K562 (cell line): ENCODE measurements around the gene DEPDC1B. TPM values are rescaled to one million over a fixed set of nuclear protein-coding genes. Genes with fewer than 3 reads are reported as not detected.
A peak's percentile ranks its signal among the peaks of the same experiment; 100 is the strongest.

ENCODE experiments used
- ATAC-seq: fragments of 200-7000 bp; cut with Tn5 transposase; 3 replicates; pipeline ENCODE4 v1.9.1; 2020; ENCODE audit warnings: moderate library complexity
- BruUV-seq: library from RNA; stranded (reverse); fragments of 400-500 nt; replicated peaks from 2 replicates; lab custom pipeline; 2021; lab: Mats Ljungman, UMichigan
- CTCF ChIA-PET: fragments of 300-600 bp; formaldehyde crosslinking; extraction: SDS; loops from one replicate; lab custom pipeline; 2021; ENCODE audit warnings: low intra/inter-chr PET ratio; lab: Yijun Ruan, JAX
- POLR2A ChIA-PET: fragments of 300-600, 350-650 bp; sonication (Branson Sonifier 250); formaldehyde crosslinking; extraction: SDS; loops from one replicate; lab custom pipeline; 2021; ENCODE audit warnings: antibody characterized with exemption, inconsistent platforms; lab: Yijun Ruan, JAX
- DNase-seq, 4 experiments: peaks; one replicate each; pipeline versions ENCODE4 v3.0.0 to v3.0.0-alpha.2; 2011 to 2018; ENCODE audit warnings: low spot score in 3 of 4, mixed read lengths in 3 of 4; ENCODE audit errors: extremely low read depth in 1 of 4
- FAIRE-seq: peaks from 2 replicates; lab custom pipeline; 2011; peaks lifted over from hg19 to GRCh38; lab: Jason Lieb, UNC
- H2AFZ ChIP-seq: 2 replicates; pipeline ENCODE4 v1.6.0; 2011; ENCODE audit warnings: low read depth, low read length, control low read depth, inconsistent platforms
- H3K27ac ChIP-seq: fragments of 200-600 bp; 3 replicates; pipeline ENCODE4 v1.8.0; 2011; ENCODE audit warnings: low read depth, mild to moderate bottlenecking, control low read depth, inconsistent platforms, low read length, moderate library complexity, mixed read lengths; ENCODE audit errors: extremely low read depth
- H3K27me3 ChIP-seq, 2 experiments: fragments of 300-600 bp in 1 of 2; 2 replicates in 1 of 2; 3 replicates in 1 of 2; pipeline versions ENCODE4 v1.6.0 to v1.8.0; 2011; ENCODE audit warnings: inconsistent platforms in 2 of 2, low read length in 2 of 2, mild to moderate bottlenecking in 1 of 2, mixed read lengths in 1 of 2, moderate library complexity in 1 of 2; ENCODE audit not compliant: control insufficient read depth in 2 of 2, insufficient read depth in 2 of 2
- H3K36me3 ChIP-seq: fragments of 300-600 bp; 3 replicates; pipeline ENCODE4 v1.8.0; 2011; ENCODE audit warnings: mild to moderate bottlenecking, low read length, inconsistent platforms; ENCODE audit not compliant: control insufficient read depth, insufficient read depth
- H3K4me1 ChIP-seq, 2 experiments: fragments of 200-600 bp in 1 of 2; replicated peaks in 1 of 2; 2 replicates in 1 of 2; 3 replicates in 1 of 2; pipeline versions ENCODE4 v1.5.1 to v1.8.0; 2011; ENCODE audit warnings: inconsistent platforms in 2 of 2, low read length in 2 of 2, mild to moderate bottlenecking in 1 of 2, mixed read lengths in 1 of 2, moderate library complexity in 1 of 2; ENCODE audit not compliant: control insufficient read depth in 2 of 2, insufficient read depth in 2 of 2
- H3K4me2 ChIP-seq: 2 replicates; pipeline ENCODE4 v1.6.1; 2011; ENCODE audit warnings: low read length, control low read depth, inconsistent platforms, mixed read lengths; ENCODE audit not compliant: insufficient read depth
- H3K4me3 ChIP-seq: fragments of 200-600 bp; sonication (generic), shearing (Covaris generic); 2 replicates; pipeline ENCODE4 v1.5.1; 2016; ENCODE audit warnings: control low read depth, inconsistent platforms
- H3K79me2 ChIP-seq: fragments of 200-600 bp; 3 replicates; pipeline ENCODE4 v1.8.0; 2011; ENCODE audit warnings: low read length, inconsistent platforms; ENCODE audit not compliant: control insufficient read depth, insufficient read depth
- H3K9ac ChIP-seq, 2 experiments: 2 replicates each; pipeline versions ENCODE4 v1.6.0 to v1.6.1; 2011; ENCODE audit warnings: low read depth in 2 of 2, low read length in 2 of 2, control low read depth in 1 of 2, inconsistent platforms in 1 of 2, mild to moderate bottlenecking in 1 of 2, mixed read lengths in 1 of 2; ENCODE audit not compliant: insufficient read depth in 1 of 2
- H3K9me1 ChIP-seq: one replicate; pipeline ENCODE4 v1.6.0; 2011; ENCODE audit warnings: inconsistent platforms, mild to moderate bottlenecking, low read length, moderate library complexity; ENCODE audit not compliant: control insufficient read depth, insufficient read depth
- H3K9me3 ChIP-seq: replicated peaks from 2 replicates; pipeline ENCODE4 v1.5.1; 2011; ENCODE audit warnings: low read depth, low read length, inconsistent platforms; ENCODE audit not compliant: control insufficient read depth, insufficient read depth
- H4K20me1 ChIP-seq: replicated peaks from 2 replicates; pipeline ENCODE4 v1.6.1; 2011; ENCODE audit warnings: low read length, inconsistent platforms, mixed read lengths; ENCODE audit not compliant: control insufficient read depth, insufficient read depth
- AFF4 ChIP-seq: sonication (generic); formaldehyde crosslinking; IDR thresholded peaks from 2 replicates; pipeline ENCODE4 v1.8.0; 2023; ENCODE audit warnings: mild to moderate bottlenecking, missing genetic modification reagents
- CBX5 ChIP-seq: IDR thresholded peaks from 2 replicates; pipeline ENCODE4 v1.6.1; 2014; ENCODE audit warnings: low read depth, borderline replicate concordance
- E2F8 ChIP-seq: fragments of 450-650 bp; IDR thresholded peaks from 2 replicates; pipeline ENCODE4 v1.7.1; 2018; ENCODE audit warnings: mild to moderate bottlenecking, low read depth; ENCODE audit not compliant: partially characterized antibody
- FOXK2 ChIP-seq, 2 experiments: fragments of 450-650 bp; IDR thresholded peaks in 1 of 2; conservative IDR thresholded peaks in 1 of 2; 2 replicates each; pipeline ENCODE4 v1.6.1; 2016; ENCODE audit warnings: low read depth in 2 of 2, mild to moderate bottlenecking in 1 of 2
- GABPA ChIP-seq: fragments of 200-800 bp; sonication (Bioruptor generic); conservative IDR thresholded peaks from 2 replicates; pipeline ENCODE4 v1.6.1; 2016; ENCODE audit warnings: low read depth, missing genetic modification characterization, missing compliant biosample characterization
- MEF2A ChIP-seq: IDR thresholded peaks from 2 replicates; pipeline ENCODE4 v1.6.1; 2011; ENCODE audit warnings: low read depth, mild to moderate bottlenecking, low read length, moderate library complexity; ENCODE audit not compliant: control insufficient read depth
- SMAD2 ChIP-seq: fragments of 150-350 bp; IDR thresholded peaks from 2 replicates; pipeline ENCODE4 v1.6.1; 2014; ENCODE audit warnings: low read depth, mild to moderate bottlenecking, low read length
- ZNF174 ChIP-seq: fragments of 250-450 bp; sonication (Bioruptor Pico); IDR thresholded peaks from 2 replicates; pipeline ENCODE4 v1.4.0; 2020; ENCODE audit warnings: mild to moderate bottlenecking
- WGBS: fragments of 100-300 bp; shearing (Covaris generic); methylation state at CpG from one replicate; pipeline ENCODE4 v1.1.6; 2016; ENCODE audit warnings: low coverage, mixed read lengths; ENCODE audit not compliant: insufficient coverage; ENCODE audit errors: missing lambda C conversion rate; 5-methylcytosine and 5-hydroxymethylcytosine counted together
- in situ Hi-C: fragments of 300-500 bp; cut with MboI; formaldehyde crosslinking; loops from 4 replicates; pipeline ENCODE4 v1.15.0; 2018; ENCODE audit warnings: inconsistent platforms, mixed read lengths
- intact Hi-C: fragments of 100-400 bp; cut with micrococcal nuclease; formaldehyde crosslinking; loops from 2 replicates; pipeline ENCODE4 v1.14.2; 2022
- polyA plus RNA-seq, 8 experiments: library from polyadenylated mRNA; depleted of rRNA in 4 of 8; stranded (reverse) in 5 of 8; unstranded in 3 of 8; fragments of >200 nt; fragmentation: Nextera tagmentation in 2 of 8; fragmentation: Illumina TruSeq in 1 of 8; extraction: Ambion mirVana in 2 of 8; extraction: Trizol in 1 of 8; gene quantifications; 2 replicates each; pipeline versions ENCODE4 v1.2.1 to v1.2.3, GENCODE V29; 2011 to 2014; ENCODE audit warnings: inconsistent platforms in 1 of 8, missing spikeins in 1 of 8
- total RNA-seq, 7 experiments: library from RNA; depleted of rRNA in 6 of 7; stranded (reverse); fragments of >200 nt in 6 of 7; fragmentation: Illumina TruSeq in 2 of 7; extraction: Trizol in 2 of 7; gene quantifications; 2 replicates each; pipeline versions ENCODE4 v1.2.1 to v1.2.3, GENCODE V29; 2011 to 2021; ENCODE audit warnings: low replicate concordance in 1 of 7
- TF ChIP-seq, protein P1 (sequence below): fragments of 450-650 bp; IDR thresholded peaks from 2 replicates; pipeline ENCODE4 v1.6.1; 2017; ENCODE audit warnings: antibody characterized with exemption, mild to moderate bottlenecking

The DEPDC1B gene
- total and polyA plus RNA-seq, 9 of the 15 experiments (the other 6 are each of a cell fraction or from before 2014, with no cell fraction given): 36.0 to 67.2 (median 44.5) TPM

- no peak for TF ChIP-seq AFF4 (CRISPR knock-in tag)
- TF ChIP-seq E2F8: no peak
Measured at GRCh38 chr5:60630836-60631235, 69.1 kb downstream of the DEPDC1B start (continued).

DNA sequence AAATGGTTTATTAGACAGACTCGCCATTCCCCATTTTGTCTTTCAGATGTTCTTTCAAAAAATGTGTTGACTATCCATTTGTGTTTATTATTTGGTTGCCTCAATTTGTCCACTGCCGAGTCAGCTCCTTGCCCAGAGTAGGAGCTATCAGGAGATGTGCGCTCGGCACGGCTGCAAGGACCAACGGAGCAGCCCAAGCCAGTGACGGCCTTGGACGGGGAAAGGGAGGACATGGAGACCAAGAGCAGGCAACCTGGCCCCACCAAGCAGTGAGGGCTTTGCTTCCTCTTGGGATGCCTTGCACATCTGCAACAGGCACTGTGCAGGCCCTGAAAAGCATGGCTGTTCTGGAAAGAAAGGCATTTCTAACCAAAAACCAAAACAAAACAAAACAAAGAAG is 69.8 kb downstream of the DEPDC1B start:
- Histone ChIP-seq H3K9me1 (no peaks in the 10 kb centered on the region), H3K9me3 (no peaks in the 10 kb centered on the region), H3K9ac (peak overlapping the region in 1 of 2 experiments; percentile 48; a peak in 1 of 4 replicates), H4K20me1 (no peaks in the 10 kb centered on the region), H3K4me3 (no peak overlapping the region), H3K36me3 (peaks cover 33% of the 10 kb centered on the region; the same call in 2 of the 3 replicates), H3K4me1 (0 out of 5 replicates have a peak, but pooled peaks cover 0 to 4% of the 10 kb centered on the region in 2 experiments), H3K27me3 (no peaks in the 10 kb centered on the region), H3K4me2 (no peak overlapping the region), H3K27ac (no peak overlapping the region), H3K79me2 (no peaks in the 10 kb centered on the region), H2AFZ (no peak overlapping the region)
- intact Hi-C loops (no loop called here), in situ Hi-C loops (no loop called here)
- no peak for FAIRE-seq
- no peak for DNase-seq
- BruUV-seq: no TSS peak
- ChIA-PET CTCF (no interaction called here), POLR2A (no interaction called here)
- ATAC-seq: no peak
- 93% methylated on average over 8 of the region's 8 CpGs for WGBS
- TF ChIP-seq MEF2A: no peak
- TF ChIP-seq SMAD2: no peak
- no peak for TF ChIP-seq CBX5
- TF ChIP-seq GABPA: no peak
- TF ChIP-seq, protein P1, sequence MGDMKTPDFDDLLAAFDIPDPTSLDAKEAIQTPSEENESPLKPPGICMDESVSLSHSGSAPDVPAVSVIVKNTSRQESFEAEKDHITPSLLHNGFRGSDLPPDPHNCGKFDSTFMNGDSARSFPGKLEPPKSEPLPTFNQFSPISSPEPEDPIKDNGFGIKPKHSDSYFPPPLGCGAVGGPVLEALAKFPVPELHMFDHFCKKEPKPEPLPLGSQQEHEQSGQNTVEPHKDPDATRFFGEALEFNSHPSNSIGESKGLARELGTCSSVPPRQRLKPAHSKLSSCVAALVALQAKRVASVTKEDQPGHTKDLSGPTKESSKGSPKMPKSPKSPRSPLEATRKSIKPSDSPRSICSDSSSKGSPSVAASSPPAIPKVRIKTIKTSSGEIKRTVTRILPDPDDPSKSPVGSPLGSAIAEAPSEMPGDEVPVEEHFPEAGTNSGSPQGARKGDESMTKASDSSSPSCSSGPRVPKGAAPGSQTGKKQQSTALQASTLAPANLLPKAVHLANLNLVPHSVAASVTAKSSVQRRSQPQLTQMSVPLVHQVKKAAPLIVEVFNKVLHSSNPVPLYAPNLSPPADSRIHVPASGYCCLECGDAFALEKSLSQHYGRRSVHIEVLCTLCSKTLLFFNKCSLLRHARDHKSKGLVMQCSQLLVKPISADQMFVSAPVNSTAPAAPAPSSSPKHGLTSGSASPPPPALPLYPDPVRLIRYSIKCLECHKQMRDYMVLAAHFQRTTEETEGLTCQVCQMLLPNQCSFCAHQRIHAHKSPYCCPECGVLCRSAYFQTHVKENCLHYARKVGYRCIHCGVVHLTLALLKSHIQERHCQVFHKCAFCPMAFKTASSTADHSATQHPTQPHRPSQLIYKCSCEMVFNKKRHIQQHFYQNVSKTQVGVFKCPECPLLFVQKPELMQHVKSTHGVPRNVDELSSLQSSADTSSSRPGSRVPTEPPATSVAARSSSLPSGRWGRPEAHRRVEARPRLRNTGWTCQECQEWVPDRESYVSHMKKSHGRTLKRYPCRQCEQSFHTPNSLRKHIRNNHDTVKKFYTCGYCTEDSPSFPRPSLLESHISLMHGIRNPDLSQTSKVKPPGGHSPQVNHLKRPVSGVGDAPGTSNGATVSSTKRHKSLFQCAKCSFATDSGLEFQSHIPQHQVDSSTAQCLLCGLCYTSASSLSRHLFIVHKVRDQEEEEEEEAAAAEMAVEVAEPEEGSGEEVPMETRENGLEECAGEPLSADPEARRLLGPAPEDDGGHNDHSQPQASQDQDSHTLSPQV: no peak
- no peak for TF ChIP-seq ZNF174 (CRISPR knock-in tag)
- no peak for TF ChIP-seq FOXK2 (conservative IDR thresholded peaks at IDR 0.05 in 1 of 2, IDR thresholded peaks at IDR 0.05 in 1 of 2; ENCODE audit: low read depth in 2 of 2)
